G401.6 (cell line): ENCODE results near the gene TMEM120A.
"Not testable (repeated sequence)": the region's sequence is repeated elsewhere in the genome, so short reads cannot be mapped to it uniquely, and the experiment has no call there.

Experiments used
- FAIRE-seq: peaks from 2 replicates; lab custom pipeline; 2012; peaks lifted over from hg19 to GRCh38; lab: Jason Lieb, UNC

TMEM120A gene

DNA sequence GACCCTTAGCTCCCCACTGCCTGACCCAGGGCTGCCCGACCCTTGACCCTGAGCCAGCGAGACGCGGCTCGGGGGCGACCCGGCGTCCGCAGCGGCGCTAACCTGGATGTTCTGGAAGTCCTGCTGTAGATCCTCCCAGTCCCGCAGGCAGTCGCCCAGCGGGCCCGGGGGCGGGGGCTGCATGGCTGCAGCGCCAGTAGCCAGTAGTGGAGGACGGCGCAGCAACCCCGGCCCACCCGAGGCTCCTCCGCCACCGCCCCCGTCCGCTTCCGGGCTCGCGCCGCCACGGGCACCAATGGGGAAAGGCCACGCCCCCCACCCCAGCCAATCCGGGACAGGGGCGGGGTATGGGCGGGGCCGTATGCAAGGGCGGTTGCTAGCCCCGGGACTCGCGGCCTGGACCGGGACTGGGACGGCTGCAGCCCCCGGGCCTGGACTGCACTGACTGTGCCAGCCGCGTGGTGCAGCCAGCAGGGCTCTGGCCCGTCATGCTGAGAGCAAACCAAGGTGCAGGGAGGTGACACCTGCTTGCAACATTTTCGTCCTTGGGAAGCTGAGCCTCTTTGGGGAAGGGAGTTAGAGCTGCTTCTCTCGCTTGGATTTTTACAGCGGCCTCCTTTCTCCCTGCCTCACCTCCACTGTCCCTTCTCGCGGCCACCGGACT is at the start of gene TMEM120A:
Gene TMEM120A, minus strand, starts transcription at position 208 of the 664 bp plus-strand sequence. Its CDS starts 25 bp downstream, at position 183.
- FAIRE-seq: peak; percentile 36

DNA sequence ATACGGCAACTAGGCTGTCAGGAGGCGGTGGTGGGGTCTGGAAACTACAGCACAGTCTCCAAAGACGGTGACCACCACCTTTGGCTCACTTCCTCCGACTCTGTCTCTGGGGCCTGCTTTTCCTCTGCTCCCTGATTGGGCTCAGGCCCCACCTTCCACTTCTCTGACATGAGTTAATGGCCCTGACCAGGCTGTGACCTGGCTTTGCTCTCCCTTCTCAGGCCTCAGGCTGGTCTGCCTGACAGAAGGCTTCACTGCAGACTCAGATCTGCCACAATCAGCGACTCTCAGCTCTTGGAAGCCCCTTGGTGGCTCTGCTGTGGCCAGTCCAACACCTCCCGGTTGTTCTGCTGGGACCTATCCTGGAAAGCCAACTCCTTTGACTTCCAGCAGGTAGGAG is 45.7 kb upstream of the TMEM120A start:
- FAIRE-seq: no peak

DNA sequence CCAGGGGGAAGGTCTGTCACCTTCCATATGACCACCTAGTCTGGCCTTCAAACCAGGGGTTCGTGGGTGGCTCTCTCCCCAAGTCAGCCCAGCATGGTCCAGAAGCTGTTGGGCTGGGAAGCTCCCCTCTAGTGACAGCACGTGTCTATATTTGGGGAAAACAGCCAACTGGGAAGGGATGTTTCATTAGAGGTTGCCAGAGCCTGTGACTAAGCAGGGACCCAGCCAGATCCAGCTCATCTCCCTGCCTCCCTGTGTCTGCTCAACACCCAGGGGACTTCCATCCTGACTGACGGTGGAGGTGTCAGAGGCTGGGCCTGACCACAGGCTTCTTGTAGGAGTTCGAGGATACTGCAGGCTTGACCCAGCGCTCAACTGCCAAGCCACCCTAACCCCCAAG is 42.9 kb upstream of the TMEM120A start:
- no peak for FAIRE-seq

DNA sequence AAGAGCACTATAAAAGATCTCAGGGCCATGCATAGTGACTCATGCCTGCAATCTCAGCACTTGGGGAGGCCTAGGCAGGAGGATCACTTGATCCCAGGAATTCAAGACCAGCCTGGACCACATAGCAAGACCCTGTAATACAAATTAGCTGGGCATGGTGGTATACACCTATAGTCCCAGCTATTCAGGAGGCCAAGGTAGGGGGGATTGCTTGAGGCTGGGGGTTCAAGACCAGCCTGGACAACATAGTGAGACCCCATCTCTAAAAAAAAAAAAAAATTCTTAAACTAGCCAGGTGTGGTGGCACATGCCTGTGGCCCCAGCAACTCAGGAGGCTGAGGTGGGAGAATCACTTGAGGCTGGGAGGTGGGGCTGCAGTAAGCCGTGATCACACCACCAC is 37.6 kb upstream of the TMEM120A start:
- no peak for FAIRE-seq

DNA sequence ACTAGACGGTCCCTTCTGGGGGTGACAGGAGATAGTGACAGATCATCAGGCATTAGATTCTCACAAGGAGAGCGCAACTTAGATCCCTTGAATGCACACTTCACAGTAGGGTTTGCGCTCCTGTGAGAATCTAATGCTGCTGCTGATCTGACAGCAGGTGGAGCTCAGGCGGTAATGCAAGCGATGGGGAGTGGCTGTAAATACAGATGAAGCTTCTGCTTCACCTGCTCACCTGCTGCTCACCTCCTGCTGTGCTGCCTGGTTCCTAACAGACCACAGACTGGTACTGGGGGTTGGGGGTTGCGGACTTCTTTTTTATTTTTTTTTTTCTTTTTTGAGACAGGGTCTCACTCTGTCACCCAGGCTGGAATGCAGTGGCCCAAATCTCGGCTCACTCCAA is 35.3 kb upstream of the TMEM120A start:
- not testable (repeated sequence) for FAIRE-seq

DNA sequence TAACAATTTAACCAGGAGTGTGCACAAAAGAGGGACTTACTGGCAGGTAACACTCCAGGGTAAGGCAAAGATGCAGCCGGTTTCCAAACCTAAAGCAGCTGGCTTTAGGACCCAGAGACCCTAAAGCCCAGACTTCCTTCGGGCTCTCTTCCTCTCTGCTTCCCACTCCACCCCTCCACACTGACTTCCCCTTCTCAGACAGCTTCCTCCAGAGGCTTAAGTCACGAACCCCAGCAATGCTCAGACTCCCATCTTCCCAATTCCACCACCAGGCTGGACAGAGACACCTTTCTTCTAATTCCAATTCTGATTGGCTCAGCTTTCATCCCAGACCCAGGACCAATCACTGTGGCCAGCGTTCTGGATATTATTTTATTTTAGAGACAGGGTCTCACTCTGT is 28.6 kb upstream of the TMEM120A start:
- FAIRE-seq: no peak

DNA sequence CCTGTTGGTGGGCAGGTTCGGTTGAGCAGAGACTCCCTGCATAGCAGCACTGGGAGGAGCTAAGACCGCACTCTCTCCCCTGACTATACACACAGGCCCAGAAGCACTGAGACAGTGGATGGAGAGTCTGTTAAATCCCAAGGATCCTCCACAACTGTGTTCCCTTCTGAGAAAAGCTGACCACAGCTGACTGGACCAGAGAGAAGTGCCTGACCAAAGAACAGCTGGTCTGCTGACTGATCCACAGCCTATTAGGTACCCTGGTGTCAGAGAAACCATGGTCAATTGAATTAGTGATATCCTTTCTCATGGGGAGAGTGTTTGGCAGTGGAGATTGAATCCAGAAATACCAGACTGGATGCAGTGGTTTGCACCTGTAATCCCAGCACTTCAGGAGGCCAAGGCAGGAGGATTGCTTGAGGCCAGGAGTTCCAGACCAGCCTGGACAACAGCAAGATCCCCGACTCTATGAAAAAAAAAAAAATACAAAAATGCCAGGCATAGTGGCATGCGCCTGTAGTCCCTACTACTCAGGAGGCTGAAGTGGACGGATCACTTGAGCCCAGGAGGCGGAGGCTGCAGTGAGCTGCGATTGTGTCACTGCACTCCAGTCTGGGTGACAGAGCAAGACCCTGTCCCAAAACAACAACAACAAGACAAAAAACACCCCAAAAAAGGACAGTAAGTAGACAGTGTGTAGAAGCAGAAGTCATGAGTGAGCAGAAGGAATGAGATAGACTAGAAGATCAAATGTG is 27.8 kb upstream of the TMEM120A start:
- no peak for FAIRE-seq

DNA sequence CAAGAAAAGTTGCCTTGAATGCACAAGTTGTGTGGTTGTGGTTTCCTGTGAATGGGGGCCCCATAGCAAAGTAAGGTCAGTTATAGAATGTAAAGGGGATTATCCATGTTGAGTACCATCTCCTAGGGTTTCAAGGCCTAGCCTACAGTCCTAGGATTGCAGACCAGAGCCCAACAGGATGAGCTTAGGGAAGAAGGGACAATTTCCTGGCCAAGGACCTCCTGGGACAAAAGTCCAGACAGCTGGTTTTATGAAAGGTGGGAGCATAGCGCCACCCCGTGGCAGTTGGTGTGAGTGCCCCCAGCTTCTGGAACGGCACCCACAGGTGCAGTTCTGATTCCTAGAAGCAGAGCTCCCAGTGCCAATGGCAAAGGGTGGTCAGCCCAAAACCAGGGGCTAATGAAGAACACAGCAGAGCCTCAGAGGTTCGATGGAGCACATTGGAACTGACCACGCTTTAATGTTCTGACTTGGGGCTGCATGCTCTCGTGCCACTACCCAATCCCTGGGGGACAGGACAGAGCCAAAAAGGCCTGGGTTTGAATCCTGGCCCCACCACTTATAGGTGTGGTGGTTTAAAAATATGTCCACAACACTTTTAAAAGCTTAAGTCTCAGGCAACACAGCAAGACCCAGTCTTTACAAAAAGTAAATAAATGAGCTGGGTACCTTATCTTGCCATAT is 25.8 kb upstream of the TMEM120A start:
- no peak for FAIRE-seq

DNA sequence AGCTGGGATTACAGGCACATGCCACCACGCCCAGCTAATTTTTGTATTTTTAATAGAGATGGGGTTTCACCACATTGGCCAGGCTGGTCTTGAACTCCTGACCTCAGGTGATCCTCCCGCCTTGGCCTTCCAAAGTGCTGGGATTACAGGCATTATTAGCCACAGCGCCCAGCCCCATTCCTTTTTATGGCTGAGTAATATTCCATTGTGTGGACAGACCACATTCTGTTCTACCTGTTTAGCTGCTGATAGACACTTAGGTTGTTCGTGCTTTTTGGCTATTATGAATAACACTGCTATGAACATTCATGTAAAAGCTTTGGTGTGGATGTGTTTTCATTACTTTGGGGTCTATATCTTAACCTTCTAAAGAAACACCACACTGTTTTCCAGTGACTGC is 24.1 kb upstream of the TMEM120A start:
- FAIRE-seq: not testable (repeated sequence)

DNA sequence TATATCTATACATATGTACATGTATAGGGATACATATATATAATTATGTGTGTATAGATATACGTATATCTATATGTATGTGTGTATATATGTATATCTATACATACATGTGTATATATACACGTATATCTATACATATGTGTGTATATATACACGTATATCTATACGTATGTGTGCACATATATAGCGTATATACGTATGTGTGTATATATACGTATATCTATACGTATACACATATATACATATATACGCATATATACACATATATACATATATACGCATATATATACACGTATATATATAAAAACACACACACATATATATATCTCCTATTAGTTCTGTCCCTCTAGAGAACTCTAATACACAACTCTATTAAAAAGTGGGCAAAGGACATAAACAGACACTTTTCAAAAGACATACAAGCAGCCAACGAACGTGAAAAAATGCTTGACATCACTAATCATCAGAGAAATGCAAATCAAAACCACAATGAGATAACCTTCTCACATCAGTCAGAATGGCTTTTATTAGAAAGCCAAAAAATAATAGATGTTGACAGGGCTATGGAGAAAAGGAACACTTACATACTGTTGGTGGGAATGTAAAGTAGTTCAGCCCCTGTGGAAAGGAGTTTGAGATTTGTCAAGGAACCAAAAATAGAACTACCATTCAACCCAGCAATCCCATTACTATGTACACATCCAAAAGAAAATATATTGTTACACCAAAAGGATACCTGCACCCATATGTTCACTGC is 22.0 kb upstream of the TMEM120A start:
- peak; percentile 13 for FAIRE-seq

DNA sequence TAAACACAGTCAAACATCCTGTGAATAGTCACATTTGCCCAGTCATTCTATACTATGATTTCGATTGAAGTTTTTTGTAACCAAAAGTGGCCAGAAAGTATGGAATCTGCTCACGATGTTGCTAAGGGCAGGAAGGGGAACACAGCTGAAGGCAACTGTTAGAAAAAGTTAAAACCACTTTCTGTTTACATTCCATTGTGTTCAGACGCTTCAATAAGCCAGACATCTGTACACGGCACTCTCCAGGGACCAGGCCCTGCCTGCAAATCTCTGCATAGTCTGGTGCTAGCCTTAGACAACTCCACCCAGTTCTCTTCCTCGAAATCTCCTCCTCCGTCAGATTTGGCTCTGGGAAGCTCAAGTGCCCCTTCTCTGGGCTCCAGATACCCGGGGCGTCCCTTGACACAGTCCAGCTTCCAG is 17.1 kb upstream of the TMEM120A start:
- FAIRE-seq: no peak

DNA sequence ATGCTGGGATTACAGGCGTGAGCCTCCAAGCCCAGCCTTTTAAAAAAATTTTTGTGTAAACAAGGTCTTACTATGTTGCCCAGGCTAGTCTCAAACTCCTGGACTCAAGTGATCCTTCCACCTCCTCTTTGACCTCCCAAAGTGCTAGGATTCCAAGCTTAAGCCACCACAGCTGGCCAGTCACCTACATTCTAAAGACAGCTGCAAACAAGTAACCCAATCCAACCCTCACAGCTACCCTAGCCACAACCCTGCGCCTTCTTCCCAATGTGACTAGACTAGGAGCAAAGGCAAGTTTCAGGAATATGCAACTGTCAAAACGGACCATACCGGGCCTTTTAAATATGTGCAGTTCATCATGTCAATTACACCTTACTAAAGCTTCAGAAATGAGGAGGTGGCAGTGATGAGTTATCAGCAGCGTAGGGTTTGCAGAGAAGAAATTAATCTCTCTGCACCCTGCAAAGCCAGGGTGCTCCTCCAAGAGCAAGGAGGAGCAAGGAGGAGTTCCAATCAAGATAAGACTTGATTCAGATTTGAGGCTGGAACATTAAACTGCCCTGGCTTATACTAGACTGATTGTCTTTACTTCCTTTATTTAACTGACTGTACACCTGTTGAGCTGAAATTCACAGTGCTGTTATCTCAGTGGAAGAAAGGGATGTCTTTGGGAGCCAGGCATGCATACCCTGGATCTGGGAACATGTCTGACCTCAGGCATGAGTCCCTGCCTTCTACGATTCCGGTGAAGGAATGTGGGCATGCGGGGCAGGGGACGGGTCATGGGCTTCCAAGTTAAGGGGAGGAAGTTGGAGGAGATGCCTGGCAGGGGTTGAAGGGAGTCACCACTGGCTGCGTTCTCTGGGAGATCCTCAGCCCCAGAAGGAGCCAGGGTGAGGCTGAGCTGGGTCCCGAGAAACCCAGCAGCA is 15.5 kb upstream of the TMEM120A start:
- no peak for FAIRE-seq

DNA sequence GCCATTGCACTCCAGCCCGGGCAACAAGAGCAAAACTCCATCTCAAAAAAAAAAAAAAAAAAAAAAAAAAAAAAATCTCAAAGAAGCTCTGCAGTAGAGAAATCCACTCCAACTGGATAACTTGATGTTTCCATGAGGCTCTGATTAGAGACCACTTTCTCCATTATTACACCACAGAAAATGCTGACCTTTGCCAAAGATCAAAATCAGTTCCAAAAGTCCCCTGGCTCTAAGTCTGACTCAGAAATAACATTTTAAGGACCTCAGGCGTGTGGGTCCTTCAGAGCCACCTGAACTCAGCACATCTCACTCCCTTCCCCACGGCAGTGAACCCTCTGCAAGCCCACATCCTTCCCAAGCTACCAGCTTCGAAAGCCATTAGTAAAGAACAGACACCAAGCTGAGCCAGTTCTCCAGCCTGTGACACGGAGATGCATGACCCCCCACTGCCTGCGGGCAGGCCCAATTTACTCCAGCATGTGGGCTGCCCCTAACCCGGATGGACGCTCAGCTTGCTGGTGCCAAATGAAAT is 13.8 kb upstream of the TMEM120A start:
- no peak for FAIRE-seq

DNA sequence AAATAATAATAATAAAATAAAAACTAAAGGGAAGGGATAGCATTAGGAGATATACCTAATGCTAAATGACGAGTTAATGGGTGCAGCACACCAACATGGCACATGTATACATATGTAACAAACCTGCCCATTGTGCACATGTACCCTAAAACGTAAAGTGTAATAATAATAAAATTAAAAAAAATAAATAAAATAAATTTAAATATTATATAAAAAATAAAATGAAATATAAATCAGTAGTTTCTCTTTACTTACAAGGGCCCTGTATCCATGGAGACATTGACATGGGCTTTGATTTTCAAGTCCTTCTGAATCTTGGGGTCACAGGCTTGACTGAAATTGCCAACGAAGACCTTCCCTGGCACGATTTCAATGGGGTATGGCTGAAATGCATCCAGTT is 10.6 kb upstream of the TMEM120A start:
- not testable (repeated sequence) for FAIRE-seq

DNA sequence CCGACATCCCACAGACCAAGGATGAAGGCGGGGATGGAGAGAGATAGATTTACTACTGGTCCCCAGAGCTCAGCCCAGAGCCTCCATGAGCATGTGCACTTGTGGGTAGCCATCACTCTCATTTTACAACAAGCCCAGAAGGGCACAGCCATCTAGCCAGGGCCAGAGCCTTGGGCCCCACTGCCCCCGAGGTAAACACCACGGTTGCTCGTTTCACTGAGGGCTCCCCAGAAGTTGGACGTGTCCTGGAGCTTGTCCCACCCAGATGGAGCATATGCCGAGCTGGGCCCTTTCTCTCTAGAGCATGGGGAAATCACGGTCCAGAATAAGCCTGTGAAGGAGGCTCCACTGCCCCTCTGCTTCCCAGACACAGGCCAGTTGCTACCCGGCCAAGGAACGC is 9.0 kb upstream of the TMEM120A start:
- FAIRE-seq: no peak

DNA sequence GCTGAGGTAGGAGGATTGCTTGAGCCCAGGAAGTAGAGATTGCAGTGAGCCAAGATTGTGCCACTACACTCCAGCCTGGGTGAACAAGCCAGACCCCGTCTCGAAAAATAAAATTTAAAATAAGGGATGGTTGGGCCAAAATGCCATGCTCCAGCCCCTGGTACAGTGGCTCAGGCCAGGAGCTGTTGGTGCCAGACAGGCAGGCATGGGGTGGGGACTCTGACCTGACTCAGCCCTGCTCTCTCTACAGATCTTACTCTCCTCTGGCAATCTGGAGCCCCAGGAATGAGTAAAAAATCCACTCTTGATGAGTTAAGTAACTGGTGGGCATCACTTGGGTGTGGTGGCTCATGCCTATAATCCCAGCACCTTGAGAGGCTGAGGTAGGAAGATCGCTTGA is 8.4 kb upstream of the TMEM120A start:
- no peak for FAIRE-seq

DNA sequence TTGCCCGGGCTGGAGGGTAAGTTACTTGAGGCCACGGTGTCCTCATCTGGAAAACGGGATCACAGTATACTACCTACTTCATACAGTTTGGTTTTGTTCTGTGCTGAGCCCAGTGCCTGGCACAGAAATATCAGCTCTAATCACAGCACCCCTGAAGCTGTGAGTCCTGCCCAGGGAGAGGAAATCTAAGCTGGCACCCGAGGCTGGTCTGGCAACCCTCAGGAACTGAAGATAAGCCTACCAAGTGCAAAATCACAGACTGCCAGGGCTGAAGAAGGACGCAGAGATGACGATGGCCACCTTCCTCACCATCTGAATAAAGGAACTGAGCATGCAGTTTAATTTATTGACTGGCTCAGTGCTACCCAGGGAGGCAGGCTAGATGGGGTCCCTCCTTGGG is 7.7 kb upstream of the TMEM120A start:
- no peak for FAIRE-seq

DNA sequence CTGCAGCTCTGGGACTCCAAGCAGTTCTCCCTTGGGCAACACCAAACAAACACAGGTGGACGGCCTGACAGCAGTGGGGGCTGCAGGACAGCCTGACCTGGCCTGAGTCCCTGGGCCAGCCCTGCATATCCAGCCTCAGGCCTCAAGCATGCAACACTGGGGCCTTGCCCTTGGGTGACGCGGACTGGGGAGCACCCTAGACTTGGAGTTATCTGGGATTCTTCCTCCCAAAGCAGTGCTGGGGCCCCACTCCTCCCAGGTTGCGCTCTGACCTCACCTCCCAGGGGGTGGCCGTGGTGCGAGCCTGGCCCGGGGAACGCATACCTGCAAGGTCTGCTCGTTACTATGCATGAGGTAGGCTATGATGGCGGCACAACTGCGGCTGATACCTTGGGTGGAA is 6.2 kb upstream of the TMEM120A start:
- no peak for FAIRE-seq

DNA sequence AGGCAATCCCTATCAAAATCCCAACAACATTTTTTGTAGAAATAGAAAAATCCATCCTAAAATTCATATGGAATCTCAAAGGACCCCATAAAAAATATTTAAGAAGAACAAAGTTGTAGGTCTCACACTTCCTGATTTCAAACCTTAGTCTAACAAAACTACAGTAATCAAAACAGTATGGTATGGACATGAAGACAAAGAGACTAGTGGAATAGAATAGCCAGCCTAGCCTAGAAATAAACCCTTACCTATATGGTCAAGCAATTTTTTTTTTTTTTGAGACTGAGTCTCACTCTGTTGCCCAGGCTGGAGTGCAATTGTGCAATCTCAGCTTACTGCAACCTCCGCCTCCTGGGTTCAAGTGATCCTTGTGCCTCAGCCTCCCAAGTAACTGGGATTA is 3.6 kb upstream of the TMEM120A start:
- no peak for FAIRE-seq

DNA sequence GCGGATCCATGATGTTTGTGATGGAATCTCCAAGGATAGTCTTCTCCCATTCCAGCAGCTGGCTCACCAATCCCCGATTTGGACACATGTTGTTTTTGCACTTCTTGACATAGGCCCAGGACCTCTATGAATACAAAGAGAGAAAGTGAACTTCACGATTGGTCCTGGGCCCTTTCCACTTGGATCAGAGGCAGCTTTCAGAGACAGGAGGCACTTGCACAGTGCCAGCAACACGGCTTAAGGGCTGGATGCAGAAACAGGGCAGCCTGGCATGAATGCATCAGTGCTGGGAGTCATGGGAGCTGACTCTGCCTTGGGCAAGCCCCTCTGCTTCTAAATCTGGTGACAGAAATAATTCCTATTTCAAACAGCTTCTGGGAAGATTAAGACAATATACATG is 2.1 kb upstream of the TMEM120A start:
- FAIRE-seq: no peak

DNA sequence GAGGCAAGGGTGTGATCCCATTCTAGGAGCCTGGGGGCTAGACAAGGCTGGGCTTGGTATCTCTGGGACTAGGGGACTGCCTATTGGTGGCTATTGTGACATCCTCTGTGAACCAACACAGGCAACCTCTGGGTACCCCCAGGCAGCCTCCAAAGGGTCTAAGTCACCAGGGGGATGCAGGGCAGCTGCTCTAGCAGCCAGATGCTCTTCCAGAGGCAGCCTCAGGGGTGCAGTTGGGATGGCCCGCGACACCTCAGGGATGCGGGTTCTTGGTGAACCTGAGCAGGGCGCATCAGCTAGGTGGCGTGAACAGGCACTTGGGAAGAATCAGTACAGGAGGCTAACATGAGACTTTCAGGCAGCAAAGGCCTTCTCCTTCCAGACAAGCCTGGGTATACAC is 1.6 kb upstream of the TMEM120A start:
- FAIRE-seq: no peak
